GM19467 (cell line): ENCODE data around the gene ACTL8.

Experiments used
- ATAC-seq: cut with Tn5 transposase; IDR thresholded peaks from one replicate; pipeline ENCODE4 v1.9.1; 2021; ENCODE audit warnings: mild to moderate bottlenecking, moderate library complexity; ENCODE audit not compliant: unreplicated experiment

ACTL8 gene

DNA sequence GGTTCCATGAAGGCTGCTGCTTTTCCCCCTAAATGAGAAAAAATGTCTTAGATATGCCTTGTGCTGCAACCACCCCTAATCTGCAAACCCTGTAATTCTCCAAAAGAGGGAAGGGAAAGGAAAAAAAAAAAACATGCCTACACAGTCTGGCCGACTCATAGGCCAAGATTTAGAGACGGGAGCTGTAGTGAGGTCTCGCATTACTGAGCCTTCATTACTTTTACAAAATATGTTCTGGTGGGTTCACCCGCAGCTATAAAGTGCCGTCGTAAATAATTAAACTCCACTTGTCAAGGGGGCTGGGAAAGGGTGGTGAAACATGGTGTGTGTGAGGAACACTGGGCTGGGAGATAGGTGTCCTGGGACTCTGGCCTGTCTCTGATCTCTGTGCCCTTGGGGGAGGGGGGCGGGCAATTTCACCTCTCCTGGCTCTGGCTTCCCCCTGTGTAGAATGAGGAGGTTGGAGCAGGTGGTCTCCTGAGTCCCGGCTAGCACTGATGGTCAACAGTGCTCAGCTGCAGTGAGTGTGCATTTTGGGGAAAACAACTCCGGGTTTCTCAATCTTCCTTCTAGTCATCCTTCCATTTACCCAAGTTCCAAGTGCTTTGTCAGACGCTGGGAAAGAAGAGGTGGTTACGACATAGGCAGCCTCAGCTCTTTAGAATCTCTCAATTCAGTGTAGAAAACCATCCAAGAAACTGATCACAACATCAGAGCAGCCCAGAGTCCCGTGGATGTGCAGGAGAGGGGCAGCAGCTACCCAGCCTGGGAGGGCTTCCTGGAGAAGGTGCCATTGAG lies 82.3 kb downstream of the ACTL8 start:
- no peak for ATAC-seq

DNA sequence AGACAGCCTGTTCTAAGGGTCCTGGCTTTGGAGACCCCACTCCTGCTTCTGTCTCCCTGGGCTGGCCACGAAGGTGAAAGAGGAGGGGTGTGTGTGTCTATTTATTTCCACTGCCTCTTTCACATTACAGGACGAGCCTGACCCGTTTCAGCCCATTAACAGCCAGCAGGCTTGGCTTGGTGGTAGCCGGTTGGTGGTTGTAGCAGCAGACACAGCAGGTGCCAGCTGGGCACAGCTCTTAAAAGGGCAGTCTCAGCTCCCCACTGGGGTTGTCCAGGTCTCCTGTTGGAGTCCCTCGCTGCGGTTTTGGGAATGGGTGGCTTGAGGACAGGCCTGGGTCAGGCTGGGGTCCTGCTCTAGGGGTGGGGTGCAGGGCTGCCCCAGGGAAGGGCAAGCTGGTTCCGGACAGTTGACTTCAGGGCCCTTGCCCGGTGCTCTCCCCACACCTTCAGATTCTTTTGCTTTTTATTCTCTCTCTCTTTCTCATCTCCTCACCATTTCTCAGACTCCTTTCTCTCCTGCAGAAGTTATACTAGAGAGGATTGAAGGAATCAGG lies 84.6 kb downstream of the ACTL8 start:
- ATAC-seq = no peak

DNA sequence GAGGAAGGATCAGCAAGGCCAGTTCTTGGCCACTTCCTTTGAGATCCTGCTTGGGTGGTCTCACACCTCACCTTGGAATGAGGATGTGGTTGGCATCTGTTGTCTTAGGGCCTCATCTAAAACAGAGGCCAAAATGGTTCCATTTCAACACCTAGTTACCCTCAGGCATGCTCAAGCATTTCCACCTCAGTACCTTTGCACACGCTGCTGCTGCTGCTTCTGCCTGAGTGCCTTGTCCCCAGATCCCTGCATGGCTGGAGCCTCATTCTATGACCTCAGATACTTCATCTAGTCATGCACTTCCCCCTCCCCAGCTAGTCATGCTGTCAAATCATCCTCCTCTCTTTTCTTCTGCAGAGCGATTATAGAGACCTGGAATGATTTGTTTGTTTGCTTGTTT lies 86.8 kb downstream of the ACTL8 start:
- ATAC-seq = no peak

- no peak for ATAC-seq
Observed at GRCh38 chr1:17842686-17843085, 87.6 kb downstream of the ACTL8 start.

DNA sequence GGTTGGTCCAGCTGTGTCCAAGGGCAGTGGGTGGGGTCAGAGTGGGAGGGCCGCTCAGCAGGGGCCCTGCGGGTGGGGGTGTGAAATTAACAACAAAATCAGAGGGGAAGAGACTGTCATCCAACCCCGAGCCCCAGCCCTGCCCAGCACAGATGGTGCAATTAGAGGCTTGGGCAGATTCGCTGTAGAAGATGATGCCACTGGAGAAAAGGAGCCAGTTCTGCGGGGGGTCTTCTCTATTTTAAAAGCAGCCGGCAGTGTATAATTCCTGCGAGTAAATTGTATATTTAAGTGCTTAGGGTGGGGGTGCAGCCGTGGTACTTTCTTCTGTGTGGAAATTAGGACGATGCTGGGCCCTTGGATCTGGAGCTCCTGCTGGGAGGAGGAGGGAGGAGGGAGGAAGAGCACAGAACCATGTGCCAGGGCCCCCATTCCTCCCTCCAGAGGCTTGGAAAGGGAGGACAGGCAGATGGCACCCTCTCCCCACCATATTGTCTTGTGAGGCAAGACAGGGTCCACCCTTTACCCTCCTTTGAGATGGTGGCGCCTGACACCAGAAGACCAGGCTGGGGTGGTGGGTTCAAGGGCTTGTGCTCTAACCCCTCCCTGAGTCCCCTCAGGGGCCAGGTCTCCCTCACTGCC lies 89.2 kb downstream of the ACTL8 start:
- ATAC-seq = no peak

DNA sequence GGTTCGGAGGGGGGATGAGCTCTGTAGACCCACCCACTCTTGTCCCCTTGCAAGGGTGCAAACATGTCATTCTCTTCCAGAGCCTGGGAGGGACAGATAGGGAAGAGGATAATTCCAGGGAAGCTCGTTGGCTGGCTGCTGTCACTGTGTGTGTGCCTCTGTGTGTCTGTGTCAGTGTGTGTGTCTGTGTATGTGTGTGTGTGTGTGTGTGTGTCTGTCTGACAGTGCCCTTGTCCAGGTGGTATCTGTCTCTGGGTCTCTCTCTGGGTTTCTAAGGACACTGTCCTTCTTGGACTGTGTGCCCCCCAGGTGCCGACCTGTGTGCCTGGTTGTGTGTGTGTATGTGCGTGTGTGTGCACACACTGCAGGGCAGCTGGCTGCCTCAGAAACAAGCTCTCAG lies 90.5 kb downstream of the ACTL8 start:
- ATAC-seq = no peak

- no peak for ATAC-seq
Observed at GRCh38 chr1:17846341-17846740, 91.2 kb downstream of the ACTL8 start.

- no peak for ATAC-seq
Observed at GRCh38 chr1:17847111-17847510, 92.0 kb downstream of the ACTL8 start.

GRCh38 chr1:17849216-17849615 lies 94.1 kb downstream of the ACTL8 start:
- no peak for ATAC-seq

- no peak for ATAC-seq
Observed at GRCh38 chr1:17851056-17851455, 95.9 kb downstream of the ACTL8 start.

GRCh38 chr1:17852383-17852782 lies 97.2 kb downstream of the ACTL8 start:
- no peak for ATAC-seq

GRCh38 chr1:17853241-17853935 lies 98.3 kb downstream of the ACTL8 start:
- no peak for ATAC-seq

DNA sequence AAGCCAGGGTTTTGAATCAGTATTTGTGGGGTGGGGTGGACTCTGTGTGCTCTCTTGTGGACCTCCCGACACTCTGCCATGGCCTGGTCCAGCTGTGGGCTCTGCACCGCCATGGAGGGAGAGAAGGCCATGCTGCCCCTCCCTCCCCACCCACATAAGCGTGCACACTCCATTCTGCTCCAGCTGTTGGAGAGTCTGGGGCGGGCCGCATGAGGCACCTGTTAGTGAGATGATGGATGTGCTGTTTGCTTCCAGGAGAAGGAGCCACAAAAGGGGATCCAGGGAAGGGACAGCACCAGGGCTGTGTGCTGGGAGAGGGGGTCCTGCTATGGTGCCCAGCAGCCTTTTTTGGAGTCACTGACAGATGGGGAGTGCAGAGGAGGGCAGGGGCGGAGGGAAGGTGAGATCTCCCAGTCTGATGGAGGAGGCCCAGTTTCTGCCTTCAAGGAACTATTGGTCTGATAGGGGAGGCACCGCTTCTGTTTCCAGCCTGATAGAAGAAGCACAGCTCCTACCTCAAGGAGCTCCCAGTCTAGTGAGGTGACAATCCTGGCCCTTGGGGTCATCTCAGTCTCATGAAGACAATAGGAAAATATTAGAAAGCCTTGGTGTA lies 101.5 kb downstream of the ACTL8 start:
- no peak for ATAC-seq

DNA sequence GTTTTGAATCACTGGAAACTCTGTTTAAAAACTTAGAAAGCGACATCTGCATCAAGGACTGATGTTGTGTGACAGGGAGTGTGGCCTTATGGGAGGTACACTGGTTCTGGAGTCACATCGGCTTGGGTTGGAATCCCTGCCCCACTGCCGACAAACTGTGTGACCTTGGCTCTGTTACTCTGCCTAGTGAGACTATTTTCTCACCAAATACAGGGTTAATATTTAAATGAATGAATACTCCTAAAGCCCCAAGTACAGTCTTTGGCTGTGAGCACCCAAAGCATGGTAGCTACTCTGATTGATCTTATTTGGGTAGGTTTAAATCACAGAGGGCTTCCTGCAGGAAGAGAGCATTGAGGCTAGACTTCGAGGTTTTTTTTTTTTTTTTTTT lies 102.0 kb downstream of the ACTL8 start:
- ATAC-seq = no peak

- ATAC-seq = no peak
Observed at GRCh38 chr1:17857996-17858395, 102.9 kb downstream of the ACTL8 start.

DNA sequence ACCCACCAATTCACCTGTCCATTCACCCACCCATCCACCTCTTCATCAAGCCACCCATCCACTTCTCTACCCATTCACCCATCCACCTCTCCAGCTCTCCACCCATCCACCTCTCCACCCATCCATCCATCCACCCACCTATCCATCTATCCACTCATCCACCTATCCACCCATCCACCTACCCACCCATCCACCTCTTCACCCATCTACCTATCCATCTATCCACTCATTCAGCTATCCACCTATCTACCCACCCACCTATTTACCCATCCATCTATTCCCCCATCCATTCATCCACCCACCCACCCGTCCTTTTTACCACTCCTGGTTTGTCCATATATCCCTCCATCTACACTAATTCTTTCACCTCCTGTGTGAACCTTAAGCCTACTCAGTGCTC lies 105.7 kb downstream of the ACTL8 start:
- ATAC-seq = no peak

GRCh38 chr1:17861685-17862084 lies 106.6 kb downstream of the ACTL8 start:
- ATAC-seq = no peak

- ATAC-seq = no peak
Observed at GRCh38 chr1:17862121-17862520, 107.0 kb downstream of the ACTL8 start.

- no peak for ATAC-seq
Observed at GRCh38 chr1:17865912-17866739, 111.0 kb downstream of the ACTL8 start.

DNA sequence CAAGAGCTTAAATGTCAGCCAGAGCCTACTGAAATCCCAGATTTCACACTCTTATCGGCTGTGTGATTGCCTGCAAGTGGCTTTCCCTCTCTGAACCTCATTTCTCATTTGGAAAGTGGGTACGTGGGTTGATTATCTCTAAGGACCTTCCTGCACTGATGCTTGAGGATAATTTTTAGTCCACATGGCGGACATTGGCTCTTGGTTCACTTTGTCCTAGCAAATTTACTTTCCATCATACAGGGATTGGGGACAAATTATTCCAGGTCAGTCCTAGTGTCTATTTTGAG lies 111.6 kb downstream of the ACTL8 start:
- ATAC-seq = no peak

- no peak for ATAC-seq
Observed at GRCh38 chr1:17867470-17867869, 112.3 kb downstream of the ACTL8 start.
